ENCODE measurements around the gene PCIF1.

DNA sequence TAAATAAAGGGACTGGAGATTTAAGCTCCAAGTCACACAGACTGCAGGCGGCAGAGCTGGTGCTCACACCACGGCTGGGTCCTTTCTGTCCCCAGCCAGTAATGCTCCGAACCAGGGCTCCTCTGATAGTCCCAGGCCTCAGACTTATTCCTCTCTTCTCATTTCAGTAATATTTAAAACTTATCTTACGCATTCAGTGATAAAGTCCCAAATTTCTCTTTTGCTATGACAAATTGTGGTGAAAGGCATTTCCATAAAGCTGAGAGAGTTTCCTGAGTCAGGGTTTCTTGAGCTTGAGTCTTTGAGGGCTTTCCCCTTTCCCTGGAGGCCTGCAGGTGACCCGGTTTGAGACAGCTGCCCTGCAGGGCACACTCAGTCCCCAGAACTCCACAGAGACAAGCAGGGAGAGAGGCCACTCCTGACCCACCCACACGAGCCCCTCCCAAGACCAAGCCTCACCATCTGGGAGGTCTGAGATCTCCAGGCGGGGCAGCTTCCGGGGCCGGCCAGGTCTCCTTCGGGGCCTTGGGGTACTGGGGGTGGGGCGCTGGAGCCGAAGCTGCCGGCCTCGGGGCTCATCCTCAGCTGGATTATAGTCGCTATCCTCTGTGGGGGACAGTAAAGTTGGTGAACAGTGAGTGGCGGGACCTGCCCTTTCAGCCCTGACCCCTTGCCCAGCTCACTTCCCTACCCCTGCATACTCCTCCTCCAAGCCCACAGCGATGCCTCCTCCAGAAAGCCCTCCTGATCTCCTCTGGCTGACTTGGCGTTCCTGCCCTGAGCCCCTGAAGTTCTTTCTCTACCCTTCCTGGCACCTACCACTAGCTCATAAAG is 30.9 kb downstream of the PCIF1 start:
- TF ChIP-seq, protein P1, sequence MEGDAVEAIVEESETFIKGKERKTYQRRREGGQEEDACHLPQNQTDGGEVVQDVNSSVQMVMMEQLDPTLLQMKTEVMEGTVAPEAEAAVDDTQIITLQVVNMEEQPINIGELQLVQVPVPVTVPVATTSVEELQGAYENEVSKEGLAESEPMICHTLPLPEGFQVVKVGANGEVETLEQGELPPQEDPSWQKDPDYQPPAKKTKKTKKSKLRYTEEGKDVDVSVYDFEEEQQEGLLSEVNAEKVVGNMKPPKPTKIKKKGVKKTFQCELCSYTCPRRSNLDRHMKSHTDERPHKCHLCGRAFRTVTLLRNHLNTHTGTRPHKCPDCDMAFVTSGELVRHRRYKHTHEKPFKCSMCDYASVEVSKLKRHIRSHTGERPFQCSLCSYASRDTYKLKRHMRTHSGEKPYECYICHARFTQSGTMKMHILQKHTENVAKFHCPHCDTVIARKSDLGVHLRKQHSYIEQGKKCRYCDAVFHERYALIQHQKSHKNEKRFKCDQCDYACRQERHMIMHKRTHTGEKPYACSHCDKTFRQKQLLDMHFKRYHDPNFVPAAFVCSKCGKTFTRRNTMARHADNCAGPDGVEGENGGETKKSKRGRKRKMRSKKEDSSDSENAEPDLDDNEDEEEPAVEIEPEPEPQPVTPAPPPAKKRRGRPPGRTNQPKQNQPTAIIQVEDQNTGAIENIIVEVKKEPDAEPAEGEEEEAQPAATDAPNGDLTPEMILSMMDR (IDR thresholded peaks at IDR 0.05), result no peak
- no peak for TF ChIP-seq POLR2A (IDR thresholded peaks at IDR 0.05)

Data from tibial nerve (tissue), 3 donors.